HepG2 (cell line): ENCODE results near the gene GMFB. TPM values are rescaled to one million over a fixed set of nuclear protein-coding genes. Genes with fewer than 3 reads are reported as not detected.

Source experiments
- JDP2 ChIP-seq: sonication (generic); formaldehyde crosslinking; IDR thresholded peaks from 2 replicates; pipeline ENCODE4 v1.8.1; 2022; ENCODE audit warnings: missing genetic modification reagents, borderline replicate concordance
- LCORL ChIP-seq, 2 experiments: fragments of 450-650 bp in 1 of 2; sonication (generic) in 1 of 2; formaldehyde crosslinking in 1 of 2; IDR thresholded peaks; 2 replicates each; pipeline versions ENCODE4 v1.5.0 to v1.6.1; 2017 to 2020; ENCODE audit warnings: antibody characterized with exemption in 1 of 2, missing genetic modification reagents in 1 of 2
- MTA3 ChIP-seq: sonication (generic); formaldehyde crosslinking; IDR thresholded peaks from 2 replicates; pipeline ENCODE4 v1.4.0; 2020; ENCODE audit warnings: missing genetic modification reagents
- SUZ12 ChIP-seq: fragments of 150-350 bp; IDR thresholded peaks from 2 replicates; pipeline ENCODE4 v1.6.1; 2014; ENCODE audit warnings: low read depth, low read length
- ZNF138 ChIP-seq: sonication (generic); formaldehyde crosslinking; IDR thresholded peaks from 2 replicates; pipeline ENCODE4 v1.5.0; 2020; ENCODE audit warnings: mild to moderate bottlenecking, low read depth, missing genetic modification reagents
- ZNF33B ChIP-seq: sonication (generic); formaldehyde crosslinking; IDR thresholded peaks from 2 replicates; pipeline ENCODE4 v1.5.1; 2020; ENCODE audit warnings: mild to moderate bottlenecking, missing genetic modification reagents
- ZNF777 ChIP-seq: sonication (generic); formaldehyde crosslinking; IDR thresholded peaks from 2 replicates; pipeline ENCODE4 v1.4.0; 2020; ENCODE audit warnings: missing genetic modification reagents
- polyA plus RNA-seq, 8 experiments: library from polyadenylated mRNA; depleted of rRNA in 3 of 8; stranded (reverse) in 7 of 8; unstranded in 1 of 8; fragments of >200 nt; fragmentation: Illumina TruSeq in 4 of 8; extraction: Trizol in 4 of 8; gene quantifications; 2 replicates each; pipeline versions ENCODE4 v1.2.1 to v1.2.3, GENCODE V29; 2011 to 2016; ENCODE audit warnings: low read depth in 4 of 8, missing spikeins in 1 of 8, mixed read lengths in 1 of 8; ENCODE audit not compliant: insufficient read depth in 1 of 8
- total RNA-seq, 5 experiments: library from RNA; depleted of rRNA; stranded (reverse); fragments of >200 nt; fragmentation: Illumina TruSeq; extraction: Trizol; gene quantifications; 2 replicates each; pipeline ENCODE4 v1.2.3, GENCODE V29; 2016; ENCODE audit warnings: low read depth in 1 of 5
- TF ChIP-seq, protein P1 (sequence below): sonication (generic); formaldehyde crosslinking; IDR thresholded peaks from 2 replicates; pipeline ENCODE4 v1.4.0; 2020; ENCODE audit warnings: missing genetic modification reagents, borderline replicate concordance
- TF ChIP-seq, protein P2 (sequence below): sonication (generic); formaldehyde crosslinking; IDR thresholded peaks from 2 replicates; pipeline ENCODE4 v1.8.1; 2023; ENCODE audit warnings: mild to moderate bottlenecking, inconsistent platforms, moderate library complexity, missing genetic modification reagents, borderline replicate concordance
- TF ChIP-seq, protein P3 (sequence below): sonication (generic); formaldehyde crosslinking; IDR thresholded peaks from 2 replicates; pipeline ENCODE4 v1.5.1; 2020; ENCODE audit warnings: mild to moderate bottlenecking, missing genetic modification reagents, borderline replicate concordance
- TF ChIP-seq, protein P4 (sequence below): sonication (generic); formaldehyde crosslinking; IDR thresholded peaks from 2 replicates; pipeline ENCODE4 v1.5.0; 2020; ENCODE audit warnings: mild to moderate bottlenecking, missing genetic modification reagents, borderline replicate concordance
- TF ChIP-seq, protein P5 (sequence below): sonication (generic); formaldehyde crosslinking; IDR thresholded peaks from 2 replicates; pipeline ENCODE4 v1.4.0; 2020; ENCODE audit warnings: missing genetic modification reagents, borderline replicate concordance
- TF ChIP-seq, protein P6 (sequence below): sonication (generic); formaldehyde crosslinking; IDR thresholded peaks from 2 replicates; pipeline ENCODE4 v1.4.0; 2020; ENCODE audit warnings: missing genetic modification reagents
- TF ChIP-seq, protein P7 (sequence below): sonication (generic); formaldehyde crosslinking; IDR thresholded peaks from 2 replicates; pipeline ENCODE4 v1.8.1; 2023; ENCODE audit warnings: missing genetic modification reagents, mild to moderate bottlenecking, borderline replicate concordance

Gene GMFB
- total and polyA plus RNA-seq, 2 of the 13 experiments (the other 11 are each of a cell fraction or from before 2014, with no cell fraction given) = 17.3 to 68.2 TPM

DNA sequence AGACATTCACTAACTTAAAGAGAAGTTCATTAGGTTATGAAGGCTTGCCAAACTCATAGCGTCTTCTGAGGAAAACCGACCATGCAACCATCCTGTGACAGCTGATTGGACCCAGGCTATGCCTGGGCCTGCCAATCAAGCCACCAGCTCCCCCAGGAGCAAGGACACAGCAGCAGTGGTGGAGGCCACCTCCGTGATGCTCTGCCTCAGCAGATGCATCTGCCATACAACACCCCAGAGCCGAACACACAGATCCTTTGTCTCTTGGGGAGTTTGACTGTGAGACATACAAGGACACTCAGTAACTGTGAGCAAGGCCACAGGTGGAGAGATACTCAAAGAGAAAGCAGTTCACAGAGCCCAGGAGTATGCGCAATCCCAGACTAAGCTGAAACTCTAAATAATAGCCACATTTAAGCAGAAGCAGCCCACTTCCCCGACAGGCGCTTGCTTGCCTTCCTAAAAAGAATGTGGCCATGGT lies 37.6 kb downstream of the GMFB start (continued):
- TF ChIP-seq, protein P1, sequence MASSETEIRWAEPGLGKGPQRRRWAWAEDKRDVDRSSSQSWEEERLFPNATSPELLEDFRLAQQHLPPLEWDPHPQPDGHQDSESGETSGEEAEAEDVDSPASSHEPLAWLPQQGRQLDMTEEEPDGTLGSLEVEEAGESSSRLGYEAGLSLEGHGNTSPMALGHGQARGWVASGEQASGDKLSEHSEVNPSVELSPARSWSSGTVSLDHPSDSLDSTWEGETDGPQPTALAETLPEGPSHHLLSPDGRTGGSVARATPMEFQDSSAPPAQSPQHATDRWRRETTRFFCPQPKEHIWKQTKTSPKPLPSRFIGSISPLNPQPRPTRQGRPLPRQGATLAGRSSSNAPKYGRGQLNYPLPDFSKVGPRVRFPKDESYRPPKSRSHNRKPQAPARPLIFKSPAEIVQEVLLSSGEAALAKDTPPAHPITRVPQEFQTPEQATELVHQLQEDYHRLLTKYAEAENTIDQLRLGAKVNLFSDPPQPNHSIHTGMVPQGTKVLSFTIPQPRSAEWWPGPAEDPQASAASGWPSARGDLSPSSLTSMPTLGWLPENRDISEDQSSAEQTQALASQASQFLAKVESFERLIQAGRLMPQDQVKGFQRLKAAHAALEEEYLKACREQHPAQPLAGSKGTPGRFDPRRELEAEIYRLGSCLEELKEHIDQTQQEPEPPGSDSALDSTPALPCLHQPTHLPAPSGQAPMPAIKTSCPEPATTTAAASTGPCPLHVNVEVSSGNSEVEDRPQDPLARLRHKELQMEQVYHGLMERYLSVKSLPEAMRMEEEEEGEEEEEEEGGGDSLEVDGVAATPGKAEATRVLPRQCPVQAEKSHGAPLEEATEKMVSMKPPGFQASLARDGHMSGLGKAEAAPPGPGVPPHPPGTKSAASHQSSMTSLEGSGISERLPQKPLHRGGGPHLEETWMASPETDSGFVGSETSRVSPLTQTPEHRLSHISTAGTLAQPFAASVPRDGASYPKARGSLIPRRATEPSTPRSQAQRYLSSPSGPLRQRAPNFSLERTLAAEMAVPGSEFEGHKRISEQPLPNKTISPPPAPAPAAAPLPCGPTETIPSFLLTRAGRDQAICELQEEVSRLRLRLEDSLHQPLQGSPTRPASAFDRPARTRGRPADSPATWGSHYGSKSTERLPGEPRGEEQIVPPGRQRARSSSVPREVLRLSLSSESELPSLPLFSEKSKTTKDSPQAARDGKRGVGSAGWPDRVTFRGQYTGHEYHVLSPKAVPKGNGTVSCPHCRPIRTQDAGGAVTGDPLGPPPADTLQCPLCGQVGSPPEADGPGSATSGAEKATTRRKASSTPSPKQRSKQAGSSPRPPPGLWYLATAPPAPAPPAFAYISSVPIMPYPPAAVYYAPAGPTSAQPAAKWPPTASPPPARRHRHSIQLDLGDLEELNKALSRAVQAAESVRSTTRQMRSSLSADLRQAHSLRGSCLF (CRISPR knock-in tag) = no peak
- TF ChIP-seq, protein P2, sequence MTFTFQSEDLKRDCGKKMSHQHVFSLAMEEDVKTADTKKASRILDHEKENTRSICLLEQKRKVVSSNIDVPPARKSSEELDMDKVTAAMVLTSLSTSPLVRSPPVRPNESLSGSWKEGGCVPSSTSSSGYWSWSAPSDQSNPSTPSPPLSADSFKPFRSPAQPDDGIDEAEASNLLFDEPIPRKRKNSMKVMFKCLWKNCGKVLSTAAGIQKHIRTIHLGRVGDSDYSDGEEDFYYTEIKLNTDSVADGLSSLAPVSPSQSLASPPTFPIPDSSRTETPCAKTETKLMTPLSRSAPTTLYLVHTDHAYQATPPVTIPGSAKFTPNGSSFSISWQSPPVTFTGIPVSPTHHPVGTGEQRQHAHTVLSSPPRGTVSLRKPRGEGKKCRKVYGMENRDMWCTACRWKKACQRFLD (CRISPR knock-in tag) = no peak
- TF ChIP-seq, protein P3, sequence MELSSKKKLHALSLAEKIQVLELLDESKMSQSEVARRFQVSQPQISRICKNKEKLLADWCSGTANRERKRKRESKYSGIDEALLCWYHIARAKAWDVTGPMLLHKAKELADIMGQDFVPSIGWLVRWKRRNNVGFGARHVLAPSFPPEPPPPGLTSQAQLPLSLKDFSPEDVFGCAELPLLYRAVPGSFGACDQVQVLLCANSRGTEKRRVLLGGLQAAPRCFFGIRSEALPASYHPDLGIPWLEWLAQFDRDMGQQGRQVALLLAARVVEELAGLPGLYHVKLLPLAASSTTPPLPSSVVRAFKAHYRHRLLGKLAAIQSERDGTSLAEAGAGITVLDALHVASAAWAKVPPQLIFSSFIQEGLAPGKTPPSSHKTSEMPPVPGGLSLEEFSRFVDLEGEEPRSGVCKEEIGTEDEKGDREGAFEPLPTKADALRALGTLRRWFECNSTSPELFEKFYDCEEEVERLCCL (CRISPR knock-in tag) = no peak
- TF ChIP-seq ZNF138 (CRISPR knock-in tag) (no peak), JDP2 (CRISPR knock-in tag) (no peak), MTA3 (CRISPR knock-in tag) (no peak), ZNF33B (CRISPR knock-in tag) (no peak), LCORL (IDR thresholded peaks at IDR 0.05) (no peak), LCORL (CRISPR knock-in tag; IDR thresholded peaks at IDR 0.05) (no peak), SUZ12 (no peak), ZNF777 (CRISPR knock-in tag) (no peak)
- TF ChIP-seq, protein P4, sequence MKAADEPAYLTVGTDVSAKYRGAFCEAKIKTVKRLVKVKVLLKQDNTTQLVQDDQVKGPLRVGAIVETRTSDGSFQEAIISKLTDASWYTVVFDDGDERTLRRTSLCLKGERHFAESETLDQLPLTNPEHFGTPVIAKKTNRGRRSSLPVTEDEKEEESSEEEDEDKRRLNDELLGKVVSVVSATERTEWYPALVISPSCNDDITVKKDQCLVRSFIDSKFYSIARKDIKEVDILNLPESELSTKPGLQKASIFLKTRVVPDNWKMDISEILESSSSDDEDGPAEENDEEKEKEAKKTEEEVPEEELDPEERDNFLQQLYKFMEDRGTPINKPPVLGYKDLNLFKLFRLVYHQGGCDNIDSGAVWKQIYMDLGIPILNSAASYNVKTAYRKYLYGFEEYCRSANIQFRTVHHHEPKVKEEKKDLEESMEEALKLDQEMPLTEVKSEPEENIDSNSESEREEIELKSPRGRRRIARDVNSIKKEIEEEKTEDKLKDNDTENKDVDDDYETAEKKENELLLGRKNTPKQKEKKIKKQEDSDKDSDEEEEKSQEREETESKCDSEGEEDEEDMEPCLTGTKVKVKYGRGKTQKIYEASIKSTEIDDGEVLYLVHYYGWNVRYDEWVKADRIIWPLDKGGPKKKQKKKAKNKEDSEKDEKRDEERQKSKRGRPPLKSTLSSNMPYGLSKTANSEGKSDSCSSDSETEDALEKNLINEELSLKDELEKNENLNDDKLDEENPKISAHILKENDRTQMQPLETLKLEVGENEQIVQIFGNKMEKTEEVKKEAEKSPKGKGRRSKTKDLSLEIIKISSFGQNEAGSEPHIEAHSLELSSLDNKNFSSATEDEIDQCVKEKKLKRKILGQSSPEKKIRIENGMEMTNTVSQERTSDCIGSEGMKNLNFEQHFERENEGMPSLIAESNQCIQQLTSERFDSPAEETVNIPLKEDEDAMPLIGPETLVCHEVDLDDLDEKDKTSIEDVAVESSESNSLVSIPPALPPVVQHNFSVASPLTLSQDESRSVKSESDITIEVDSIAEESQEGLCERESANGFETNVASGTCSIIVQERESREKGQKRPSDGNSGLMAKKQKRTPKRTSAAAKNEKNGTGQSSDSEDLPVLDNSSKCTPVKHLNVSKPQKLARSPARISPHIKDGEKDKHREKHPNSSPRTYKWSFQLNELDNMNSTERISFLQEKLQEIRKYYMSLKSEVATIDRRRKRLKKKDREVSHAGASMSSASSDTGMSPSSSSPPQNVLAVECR (CRISPR knock-in tag) = no peak
- TF ChIP-seq, protein P5, sequence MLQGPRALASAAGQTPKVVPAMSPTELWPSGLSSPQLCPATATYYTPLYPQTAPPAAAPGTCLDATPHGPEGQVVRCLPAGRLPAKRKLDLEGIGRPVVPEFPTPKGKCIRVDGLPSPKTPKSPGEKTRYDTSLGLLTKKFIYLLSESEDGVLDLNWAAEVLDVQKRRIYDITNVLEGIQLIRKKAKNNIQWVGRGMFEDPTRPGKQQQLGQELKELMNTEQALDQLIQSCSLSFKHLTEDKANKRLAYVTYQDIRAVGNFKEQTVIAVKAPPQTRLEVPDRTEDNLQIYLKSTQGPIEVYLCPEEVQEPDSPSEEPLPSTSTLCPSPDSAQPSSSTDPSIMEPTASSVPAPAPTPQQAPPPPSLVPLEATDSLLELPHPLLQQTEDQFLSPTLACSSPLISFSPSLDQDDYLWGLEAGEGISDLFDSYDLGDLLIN (CRISPR knock-in tag) = no peak
- TF ChIP-seq, protein P6, sequence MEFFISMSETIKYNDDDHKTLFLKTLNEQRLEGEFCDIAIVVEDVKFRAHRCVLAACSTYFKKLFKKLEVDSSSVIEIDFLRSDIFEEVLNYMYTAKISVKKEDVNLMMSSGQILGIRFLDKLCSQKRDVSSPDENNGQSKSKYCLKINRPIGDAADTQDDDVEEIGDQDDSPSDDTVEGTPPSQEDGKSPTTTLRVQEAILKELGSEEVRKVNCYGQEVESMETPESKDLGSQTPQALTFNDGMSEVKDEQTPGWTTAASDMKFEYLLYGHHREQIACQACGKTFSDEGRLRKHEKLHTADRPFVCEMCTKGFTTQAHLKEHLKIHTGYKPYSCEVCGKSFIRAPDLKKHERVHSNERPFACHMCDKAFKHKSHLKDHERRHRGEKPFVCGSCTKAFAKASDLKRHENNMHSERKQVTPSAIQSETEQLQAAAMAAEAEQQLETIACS (CRISPR knock-in tag) = no peak
- TF ChIP-seq, protein P7, sequence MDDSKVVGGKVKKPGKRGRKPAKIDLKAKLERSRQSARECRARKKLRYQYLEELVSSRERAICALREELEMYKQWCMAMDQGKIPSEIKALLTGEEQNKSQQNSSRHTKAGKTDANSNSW = no peak
